Measurements from ENCODE around the gene RASGRF2.

The RASGRF2 gene

DNA sequence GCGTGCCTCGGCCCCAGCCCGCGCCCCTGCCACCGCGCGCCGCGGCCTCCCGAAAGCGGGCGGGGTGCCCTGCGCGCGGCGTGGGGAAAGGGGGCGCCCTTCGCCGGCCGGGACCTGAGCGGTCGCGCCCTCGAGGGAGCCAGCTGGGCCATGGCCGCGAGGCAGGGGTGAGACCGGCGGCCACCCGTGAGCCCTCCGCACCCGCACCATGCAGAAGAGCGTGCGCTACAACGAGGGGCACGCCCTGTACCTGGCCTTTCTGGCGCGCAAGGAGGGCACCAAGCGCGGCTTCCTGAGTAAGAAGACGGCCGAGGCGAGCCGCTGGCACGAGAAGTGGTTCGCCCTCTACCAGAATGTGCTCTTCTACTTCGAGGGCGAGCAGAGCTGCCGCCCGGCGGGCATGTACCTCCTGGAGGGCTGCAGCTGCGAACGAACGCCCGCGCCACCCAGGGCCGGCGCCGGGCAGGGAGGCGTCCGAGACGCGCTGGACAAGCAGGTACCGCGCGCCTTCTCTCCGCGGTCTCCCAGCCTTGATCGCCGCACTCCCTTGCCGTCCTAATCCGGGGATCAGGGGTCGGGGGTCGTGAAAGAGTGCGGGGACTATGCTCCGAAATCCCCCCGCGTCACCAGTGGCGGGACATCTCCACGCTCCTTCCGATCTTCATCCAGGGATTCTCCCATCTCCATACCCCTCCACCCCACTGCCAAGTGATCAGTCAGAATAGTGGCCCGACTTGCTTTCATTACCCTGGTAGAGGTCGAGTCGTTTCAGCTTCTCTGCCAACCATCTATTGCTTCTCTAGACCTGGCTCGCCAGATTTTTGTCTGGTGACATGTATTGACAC lies 590 bp downstream of the RASGRF2 start:
- H3K4me3 ChIP-seq (ENCODE audit: low read depth, low read length): no peak overlapping the region
- TF ChIP-seq, protein P1, sequence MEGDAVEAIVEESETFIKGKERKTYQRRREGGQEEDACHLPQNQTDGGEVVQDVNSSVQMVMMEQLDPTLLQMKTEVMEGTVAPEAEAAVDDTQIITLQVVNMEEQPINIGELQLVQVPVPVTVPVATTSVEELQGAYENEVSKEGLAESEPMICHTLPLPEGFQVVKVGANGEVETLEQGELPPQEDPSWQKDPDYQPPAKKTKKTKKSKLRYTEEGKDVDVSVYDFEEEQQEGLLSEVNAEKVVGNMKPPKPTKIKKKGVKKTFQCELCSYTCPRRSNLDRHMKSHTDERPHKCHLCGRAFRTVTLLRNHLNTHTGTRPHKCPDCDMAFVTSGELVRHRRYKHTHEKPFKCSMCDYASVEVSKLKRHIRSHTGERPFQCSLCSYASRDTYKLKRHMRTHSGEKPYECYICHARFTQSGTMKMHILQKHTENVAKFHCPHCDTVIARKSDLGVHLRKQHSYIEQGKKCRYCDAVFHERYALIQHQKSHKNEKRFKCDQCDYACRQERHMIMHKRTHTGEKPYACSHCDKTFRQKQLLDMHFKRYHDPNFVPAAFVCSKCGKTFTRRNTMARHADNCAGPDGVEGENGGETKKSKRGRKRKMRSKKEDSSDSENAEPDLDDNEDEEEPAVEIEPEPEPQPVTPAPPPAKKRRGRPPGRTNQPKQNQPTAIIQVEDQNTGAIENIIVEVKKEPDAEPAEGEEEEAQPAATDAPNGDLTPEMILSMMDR (IDR thresholded peaks at IDR 0.05; ENCODE audit: low read depth, low read length, missing control alignments): no peak
- DNase-seq (ENCODE audit: low read depth): no peak

DNA sequence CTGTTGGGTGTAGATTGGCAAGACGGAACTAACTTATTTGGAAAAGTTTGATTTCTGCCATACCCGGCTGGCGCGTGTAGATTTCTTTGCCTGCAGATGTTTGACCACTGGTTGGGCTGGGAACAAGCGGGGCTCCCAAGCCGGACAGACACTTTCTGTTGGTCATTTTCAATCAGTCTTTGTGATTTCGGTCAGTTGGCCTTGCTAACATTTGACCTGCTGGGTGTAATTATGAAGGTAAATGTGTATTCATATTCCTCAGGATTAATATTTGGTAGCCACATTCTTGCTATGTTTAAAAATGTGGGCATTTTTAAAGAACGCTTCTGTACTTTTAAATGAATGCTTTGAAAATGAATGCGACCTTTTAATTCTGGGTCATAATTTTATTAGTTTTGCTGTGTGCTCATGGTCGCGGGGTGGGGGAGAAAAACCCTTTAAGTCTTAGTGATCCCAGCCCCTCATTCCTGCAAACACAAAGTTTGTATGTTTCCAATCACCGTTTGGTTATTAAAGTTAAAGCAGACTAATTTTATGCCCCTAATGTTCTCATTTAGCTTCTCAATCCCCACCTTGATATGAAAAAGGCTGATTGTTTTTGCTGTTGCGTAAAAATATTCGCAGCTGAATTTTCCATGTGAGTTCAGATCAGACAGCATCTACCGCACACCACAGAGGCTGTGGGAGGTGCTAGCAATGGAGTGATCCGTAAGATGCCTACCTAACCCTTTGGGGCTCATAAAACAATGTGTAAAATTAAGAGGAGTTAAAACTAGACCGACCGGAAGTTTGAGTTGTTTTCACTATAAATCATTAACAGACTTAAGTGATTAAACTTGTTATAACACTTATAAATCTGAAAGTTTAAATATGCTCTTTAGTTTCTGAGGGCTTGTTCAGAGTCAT lies 1.5 kb downstream of the RASGRF2 start:
- TF ChIP-seq, protein P1 (IDR thresholded peaks at IDR 0.05; ENCODE audit: low read depth, low read length, missing control alignments): no peak
- no peak for DNase-seq (ENCODE audit: low read depth)
- no peak overlapping the region for H3K4me3 ChIP-seq (ENCODE audit: low read depth, low read length)

DNA sequence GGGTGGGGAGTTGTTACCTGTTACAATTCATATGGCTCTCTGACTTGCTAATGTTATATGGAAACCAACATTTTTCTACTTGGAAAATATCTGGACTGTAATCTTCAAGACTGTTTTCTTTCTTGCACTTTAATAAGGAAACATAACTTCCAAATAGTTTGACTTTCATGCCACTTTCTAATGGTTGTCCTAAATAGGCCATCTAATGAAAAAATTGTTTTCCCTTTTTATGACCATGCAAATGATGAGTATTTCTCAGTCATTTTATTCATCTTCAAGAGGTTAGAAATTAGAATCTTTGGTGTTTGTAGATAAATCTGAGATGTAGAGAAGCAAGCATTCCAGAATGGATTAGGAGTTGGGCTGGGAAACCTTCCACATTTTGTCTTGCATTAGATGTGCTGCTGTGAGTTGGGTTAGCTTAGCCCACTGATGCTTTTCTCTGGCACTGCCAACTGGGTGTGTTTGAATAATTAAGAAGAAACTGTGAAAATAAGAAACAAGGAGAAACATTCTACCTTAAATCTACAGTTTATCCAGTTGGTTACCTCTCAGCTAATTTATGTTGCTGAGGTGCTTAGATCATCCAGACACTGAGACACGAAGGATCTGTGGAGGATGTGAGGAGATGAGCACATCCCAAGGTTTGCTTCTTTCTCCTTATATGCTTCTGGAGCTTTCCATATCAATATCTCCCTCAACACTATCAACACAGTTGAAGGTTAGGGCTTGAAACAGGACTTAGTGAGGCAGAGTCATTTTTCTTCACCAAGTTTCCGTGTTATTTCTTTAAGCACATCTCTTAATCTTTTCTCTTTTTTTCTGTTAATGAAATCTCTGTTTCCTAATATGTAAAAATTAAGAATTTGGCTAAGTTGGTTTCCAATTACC lies 2.7 kb downstream of the RASGRF2 start:
- TF ChIP-seq, protein P1 (IDR thresholded peaks at IDR 0.05; ENCODE audit: low read depth, low read length, missing control alignments): no peak
- H3K4me3 ChIP-seq (ENCODE audit: low read depth, low read length): no peak overlapping the region

DNA sequence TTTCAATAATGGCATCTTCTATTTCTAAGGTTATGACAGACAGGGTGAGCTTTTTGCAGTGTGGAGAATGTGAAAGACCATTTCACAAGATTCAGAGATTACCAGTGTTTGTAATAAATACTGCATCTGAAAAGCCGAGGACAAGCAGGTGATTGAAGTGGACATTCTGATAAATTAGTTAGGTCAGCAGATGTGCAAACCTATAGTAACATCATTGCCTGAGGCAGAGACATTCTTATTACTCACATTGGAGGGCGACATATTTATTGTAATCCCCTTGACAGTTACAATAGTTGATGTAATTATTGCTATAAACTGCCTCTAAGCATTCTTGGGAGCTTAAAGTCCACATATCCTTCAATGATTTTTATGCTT lies 3.3 kb downstream of the RASGRF2 start:
- H3K4me3 ChIP-seq (ENCODE audit: low read depth, low read length): no peak overlapping the region
- TF ChIP-seq, protein P1 (IDR thresholded peaks at IDR 0.05; ENCODE audit: low read depth, low read length, missing control alignments): no peak
- DNase-seq (ENCODE audit: low read depth): no peak

More for the DNA sequence above, 2.7 kb downstream of the RASGRF2 start:
- no peak for DNase-seq (ENCODE audit: low read depth)

DNA sequence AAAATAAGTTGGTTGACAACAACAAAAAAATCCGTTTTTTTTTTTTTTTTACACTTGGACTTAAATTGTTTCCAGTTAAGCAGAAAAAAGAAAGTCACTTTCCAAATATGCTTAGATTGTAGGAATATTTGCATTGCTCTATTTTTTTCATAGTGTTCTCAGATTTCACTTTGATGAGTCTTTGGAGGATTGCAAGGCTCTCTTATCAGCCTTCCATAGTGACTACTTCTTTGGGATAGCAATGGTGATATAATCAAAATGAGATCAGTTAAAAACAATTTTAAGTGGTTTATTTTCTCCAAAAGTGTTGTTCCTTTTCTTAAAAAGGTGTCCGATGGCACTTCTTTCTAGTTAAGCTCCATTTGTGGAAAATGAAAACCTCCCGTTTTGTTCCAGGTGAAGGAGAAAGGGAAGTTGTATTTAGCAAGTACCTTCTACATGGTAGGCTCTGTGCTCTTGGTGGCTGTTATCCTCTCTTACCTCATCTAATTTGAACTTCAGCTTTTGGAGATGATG lies 3.9 kb downstream of the RASGRF2 start:
- no peak overlapping the region for H3K4me3 ChIP-seq (ENCODE audit: low read depth, low read length)
- DNase-seq (ENCODE audit: low read depth): no peak
- TF ChIP-seq, protein P1 (IDR thresholded peaks at IDR 0.05; ENCODE audit: low read depth, low read length, missing control alignments): no peak

DNA sequence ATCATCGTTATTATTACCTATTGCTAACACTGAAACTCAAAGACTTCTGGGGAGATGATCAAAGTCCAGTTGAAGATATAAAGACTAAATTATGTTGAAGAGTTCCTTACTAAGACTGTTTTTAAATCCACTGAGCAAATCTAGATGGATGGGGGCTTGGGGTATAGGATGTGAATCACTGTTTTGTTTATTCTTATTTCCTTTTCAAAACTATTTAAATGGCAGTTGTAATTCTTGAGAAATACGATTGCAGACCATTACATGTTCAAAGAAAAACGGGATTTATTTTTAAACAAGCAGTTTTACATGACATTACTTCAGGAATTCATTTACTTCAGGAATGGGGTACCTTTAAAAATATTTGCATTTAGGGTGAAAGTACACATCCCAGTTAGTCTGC lies 4.3 kb downstream of the RASGRF2 start:
- DNase-seq (ENCODE audit: low read depth): no peak
- H3K4me3 ChIP-seq (ENCODE audit: low read depth, low read length): no peak overlapping the region
- TF ChIP-seq, protein P1 (IDR thresholded peaks at IDR 0.05; ENCODE audit: low read depth, low read length, missing control alignments): no peak
